Brain pericyte (primary cell): ENCODE measurements around the gene RIC8A.
"Not testable (repeated sequence)": the region's sequence is repeated elsewhere in the genome, so short reads cannot be mapped to it uniquely, and the experiment has no call there.

Experiments used
- DNase-seq: peaks from one replicate; pipeline ENCODE4 v3.0.0-alpha.2; 2012; ENCODE audit warnings: low read depth, low spot score

Gene RIC8A

GRCh38 chr11:217704-218103 lies 10.2 kb downstream of the RIC8A start:
- no peak for DNase-seq

GRCh38 chr11:218815-219593 lies 11.5 kb downstream of the RIC8A start:
- DNase-seq: no peak

GRCh38 chr11:220641-221215 lies 13.2 kb downstream of the RIC8A start:
- DNase-seq: not testable (repeated sequence)

GRCh38 chr11:221539-221938 lies 14.0 kb downstream of the RIC8A start:
- no peak for DNase-seq

GRCh38 chr11:221998-222789 lies 14.7 kb downstream of the RIC8A start:
- DNase-seq: no peak

GRCh38 chr11:223026-223789 lies 15.7 kb downstream of the RIC8A start:
- DNase-seq: no peak

GRCh38 chr11:223884-224283 lies 16.4 kb downstream of the RIC8A start:
- DNase-seq: no peak

GRCh38 chr11:224424-224823 lies 16.9 kb downstream of the RIC8A start:
- DNase-seq: no peak

GRCh38 chr11:225734-226453 lies 18.4 kb downstream of the RIC8A start:
- no peak for DNase-seq

GRCh38 chr11:227824-228379 lies 20.4 kb downstream of the RIC8A start:
- no peak for DNase-seq

- no peak for DNase-seq
Observed at GRCh38 chr11:230431-230830, 22.9 kb downstream of the RIC8A start.

- no peak for DNase-seq
Observed at GRCh38 chr11:232783-233565, 25.5 kb downstream of the RIC8A start.

GRCh38 chr11:235180-235579 lies 27.7 kb downstream of the RIC8A start:
- no peak for DNase-seq

GRCh38 chr11:235609-235996 lies 28.1 kb downstream of the RIC8A start:
- DNase-seq: no peak

- DNase-seq: no peak
Observed at GRCh38 chr11:235997-236773, 28.7 kb downstream of the RIC8A start, which contains the start of gene SIRT3. Gene SIRT3, minus strand, starts transcription at chr11:236342. Its CDS starts 14 bp downstream, at chr11:236328.

GRCh38 chr11:236774-237767 lies 29.6 kb downstream of the RIC8A start, which contains the start of gene PSMD13:
Gene PSMD13, plus strand, starts transcription at chr11:236976. Its CDS starts 74 bp downstream, at chr11:237050.
- peak; percentile 64 for DNase-seq

- not testable (repeated sequence) for DNase-seq
Observed at GRCh38 chr11:238346-238745, 30.8 kb downstream of the RIC8A start.

GRCh38 chr11:240315-240714 lies 32.8 kb downstream of the RIC8A start:
- DNase-seq: no peak
